Stimulated activated CD8-positive, alpha-beta memory T cell treated with anti-CD3 and anti-CD28 coated beads, Interleukin-7, amount 100 ng/mL, for 4 hours (primary cell): ENCODE measurements around the gene RAI1.

Experiments used
- DNase-seq, 2 donors: peaks; one replicate each; pipeline ENCODE4 v3.0.0-alpha.2; 2020; ENCODE audit warnings: low read depth in 2 of 2

RAI1 gene

DNA sequence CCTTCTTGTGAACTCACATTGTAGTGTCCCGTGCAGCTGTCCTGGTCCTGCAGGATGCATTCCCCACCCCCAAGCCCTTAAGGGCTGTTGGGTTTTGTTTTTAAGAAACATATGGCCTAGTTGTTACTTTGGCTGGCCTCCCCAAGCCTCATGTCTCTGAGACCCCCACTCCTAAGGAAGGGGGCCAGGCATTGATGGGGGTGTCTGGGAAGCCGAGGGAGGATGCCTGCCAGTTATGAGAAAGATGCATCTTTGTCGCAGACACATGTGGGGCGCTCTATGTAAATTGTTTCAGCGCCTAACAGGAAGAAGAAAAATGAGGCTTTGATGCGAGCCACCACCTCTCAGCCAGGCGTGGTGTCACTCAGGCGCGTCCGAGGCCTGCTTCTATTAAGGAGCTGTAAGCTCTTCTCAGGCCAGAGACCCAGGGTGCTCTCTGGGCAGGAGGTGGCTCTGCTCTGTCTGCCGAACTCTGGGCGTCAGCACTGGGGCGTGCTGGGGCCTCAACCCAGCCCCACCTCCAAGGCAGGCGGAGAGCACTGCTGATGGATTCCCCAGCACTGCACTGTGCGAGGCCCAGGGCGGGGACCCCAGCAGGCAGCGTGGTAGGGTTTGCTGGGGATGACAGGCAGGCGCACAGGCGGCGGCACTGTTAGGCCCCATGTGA lies 85.0 kb downstream of the RAI1 start:
- DNase-seq, result no peak

DNA sequence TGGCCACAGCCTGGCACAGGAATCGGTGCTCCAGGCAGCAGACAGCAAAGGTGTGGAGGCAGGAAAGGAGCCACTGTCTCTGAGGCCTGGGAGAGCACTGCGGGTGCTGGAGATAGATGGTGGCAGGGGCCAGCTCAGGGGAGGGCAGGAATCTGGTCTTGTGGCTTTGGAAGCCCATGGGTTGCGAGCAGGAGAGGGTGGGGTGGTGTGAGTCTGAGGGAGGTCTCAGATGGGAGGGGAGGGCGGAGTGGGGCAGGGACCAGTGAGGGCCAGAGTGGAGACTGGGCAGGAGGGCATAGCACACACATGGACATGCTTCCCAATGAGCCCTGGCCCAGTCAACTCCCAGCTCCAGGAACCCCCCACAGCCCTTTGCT lies 85.5 kb downstream of the RAI1 start:
- no peak for DNase-seq

- no peak for DNase-seq
Observed at GRCh38 chr17:17767154-17767869, 86.1 kb downstream of the RAI1 start.

DNA sequence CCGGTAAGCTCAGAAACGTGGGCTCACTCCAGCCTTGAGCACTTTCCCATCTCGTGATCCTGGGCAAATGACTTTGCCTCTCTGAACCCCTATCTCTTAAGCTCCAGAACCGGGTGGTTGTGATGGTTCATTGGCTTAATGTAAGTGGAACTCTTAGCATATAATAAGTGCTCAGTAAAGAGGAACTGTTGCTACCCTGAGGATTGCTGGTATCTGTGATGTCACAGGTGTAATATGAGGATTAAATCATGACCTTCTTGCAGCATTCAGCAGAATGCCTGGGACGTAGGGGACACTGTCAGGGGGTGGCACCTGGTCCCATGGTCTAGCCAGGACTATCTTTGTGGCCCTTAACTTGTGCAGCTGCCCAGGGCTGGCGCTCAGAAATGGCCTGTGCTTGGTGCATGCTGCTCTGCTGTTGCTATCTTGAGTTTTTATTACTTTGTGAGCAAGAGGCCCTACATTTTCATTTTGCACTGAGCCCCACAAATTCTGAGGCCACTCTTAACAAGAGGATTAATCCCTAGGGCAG lies 86.7 kb downstream of the RAI1 start:
- DNase-seq, result no peak

- DNase-seq, result no peak
Observed at GRCh38 chr17:17768424-17769088, 87.3 kb downstream of the RAI1 start.

DNA sequence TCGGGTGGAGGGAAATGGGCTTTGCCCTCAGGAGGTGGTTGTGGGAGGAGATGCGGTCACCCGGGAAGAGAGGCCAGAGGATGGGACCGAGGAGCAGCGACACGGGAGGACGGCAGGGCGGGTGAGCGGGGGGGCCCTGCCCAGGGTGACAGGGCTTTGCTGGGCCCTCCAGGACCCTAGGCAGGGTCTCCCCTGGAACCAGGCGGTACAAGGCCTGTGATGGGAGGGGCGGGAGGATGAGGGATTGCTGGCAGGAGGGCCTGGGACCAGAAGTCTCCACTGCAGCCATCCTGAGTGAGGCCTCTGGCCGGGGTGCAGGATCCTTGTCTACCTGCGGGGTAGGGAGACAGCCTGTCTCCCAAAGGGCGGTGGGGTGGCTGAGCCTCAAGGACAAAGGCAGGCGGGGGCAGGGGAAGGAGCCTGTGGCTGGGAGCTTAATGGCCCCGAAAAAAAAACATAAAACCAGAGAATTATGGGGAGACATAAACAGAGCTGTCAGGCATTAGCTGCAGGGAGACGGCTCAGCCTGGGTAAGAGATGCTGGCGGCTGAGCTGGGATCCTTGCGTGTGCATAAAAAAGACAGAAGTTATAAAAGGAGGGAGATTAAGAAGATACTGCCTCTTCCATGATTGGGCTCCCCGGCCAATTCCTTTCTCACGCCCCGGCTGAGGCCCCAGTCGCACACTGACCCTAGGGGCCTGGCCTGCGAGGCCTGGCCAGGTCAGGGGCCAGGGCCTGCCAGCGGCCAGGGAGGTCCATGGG lies 88.8 kb downstream of the RAI1 start:
- DNase-seq, result no peak

- no peak for DNase-seq
Observed at GRCh38 chr17:17770632-17771044, 89.4 kb downstream of the RAI1 start.

DNA sequence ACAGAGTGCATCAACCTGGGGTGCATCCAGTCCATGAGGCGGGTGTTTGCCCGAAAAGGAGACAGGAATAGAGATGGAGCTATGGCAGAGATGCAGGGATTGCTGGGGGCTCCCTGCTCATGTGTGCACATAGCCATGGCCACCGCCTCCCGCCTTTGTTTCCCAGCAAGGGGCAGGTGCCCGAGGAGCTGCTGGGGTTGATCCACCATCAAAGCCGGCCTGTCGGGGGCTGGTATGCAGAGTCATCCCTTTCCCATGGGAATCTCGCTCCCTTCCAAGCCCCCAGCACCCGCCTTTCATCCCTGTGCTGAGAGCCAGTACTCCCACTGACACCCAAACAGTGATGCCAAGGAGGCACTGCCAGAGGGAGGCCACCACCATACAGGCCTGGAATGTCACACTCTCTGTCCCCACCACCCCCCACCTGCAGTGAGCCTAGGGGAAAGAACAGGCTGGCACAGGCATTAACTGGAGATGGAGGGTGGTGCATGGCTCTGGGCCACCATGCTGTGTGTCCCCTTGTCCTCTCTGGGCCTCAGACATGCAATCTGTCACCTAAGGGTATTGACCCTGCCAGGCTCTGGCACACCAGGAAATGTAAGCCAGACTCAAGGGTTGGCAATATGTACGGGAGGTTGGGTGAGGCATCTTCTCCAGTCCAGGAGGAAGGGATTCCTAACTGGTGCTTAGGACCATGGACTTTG lies 90.4 kb downstream of the RAI1 start:
- DNase-seq, result no peak

GRCh38 chr17:17772231-17772630 lies 91.0 kb downstream of the RAI1 start:
- DNase-seq, result no peak

GRCh38 chr17:17774009-17774881 lies 93.0 kb downstream of the RAI1 start:
- DNase-seq, result no peak

DNA sequence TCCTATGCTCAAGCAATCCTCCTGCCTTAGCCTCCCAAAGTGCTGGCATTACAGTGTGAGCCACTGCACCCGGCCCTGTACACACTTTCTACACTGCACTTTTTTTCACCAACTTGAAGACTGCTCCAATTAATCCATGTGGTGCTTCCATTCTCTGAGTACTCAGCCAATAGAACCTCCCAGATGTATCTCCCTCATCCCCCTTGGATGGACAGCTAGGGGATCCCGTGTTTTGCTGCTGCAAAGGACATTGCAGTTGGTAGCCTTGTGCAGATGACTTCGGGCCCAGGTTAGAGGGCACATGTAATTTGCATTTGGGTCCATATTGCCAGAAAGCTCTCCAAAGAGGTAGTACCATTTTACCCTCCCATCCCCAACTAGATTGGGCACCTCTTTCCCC lies 95.6 kb downstream of the RAI1 start:
- no peak for DNase-seq

DNA sequence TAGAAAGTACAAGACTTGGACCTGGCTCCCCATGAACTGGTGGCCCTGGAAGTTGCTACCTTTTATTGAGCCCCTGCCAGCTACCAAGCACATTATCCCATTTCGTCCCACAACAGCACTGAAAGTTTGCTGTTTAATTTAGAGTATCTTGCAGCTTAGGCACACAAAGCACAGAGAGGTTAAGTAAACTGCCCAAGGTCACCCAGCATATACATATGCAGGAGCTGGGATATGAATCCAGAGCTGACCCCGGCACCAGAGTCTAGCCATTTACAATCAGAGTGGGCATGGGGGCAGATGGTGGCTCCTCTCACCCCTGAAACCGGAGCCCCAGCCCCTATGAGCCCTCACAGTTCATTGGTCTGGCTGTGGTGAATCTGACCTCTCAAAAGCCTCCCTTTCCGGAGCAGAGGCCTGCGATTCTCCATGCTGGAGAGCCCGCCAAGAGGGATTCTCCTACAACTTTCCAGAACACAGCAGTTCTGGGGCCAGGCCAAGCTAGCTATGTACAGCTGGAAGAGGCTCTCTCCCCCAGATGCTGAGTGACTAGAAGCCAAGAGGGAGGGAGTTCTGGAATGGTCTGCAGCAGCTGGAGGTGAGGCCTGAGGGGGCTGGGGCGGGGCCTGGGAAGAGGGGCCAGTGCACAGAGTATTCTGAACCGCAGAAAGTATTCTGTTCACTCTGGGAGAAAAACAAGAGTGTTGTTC lies 97.2 kb downstream of the RAI1 start:
- no peak for DNase-seq

- DNase-seq, result no peak
Observed at GRCh38 chr17:17779015-17779611, 97.9 kb downstream of the RAI1 start.

DNA sequence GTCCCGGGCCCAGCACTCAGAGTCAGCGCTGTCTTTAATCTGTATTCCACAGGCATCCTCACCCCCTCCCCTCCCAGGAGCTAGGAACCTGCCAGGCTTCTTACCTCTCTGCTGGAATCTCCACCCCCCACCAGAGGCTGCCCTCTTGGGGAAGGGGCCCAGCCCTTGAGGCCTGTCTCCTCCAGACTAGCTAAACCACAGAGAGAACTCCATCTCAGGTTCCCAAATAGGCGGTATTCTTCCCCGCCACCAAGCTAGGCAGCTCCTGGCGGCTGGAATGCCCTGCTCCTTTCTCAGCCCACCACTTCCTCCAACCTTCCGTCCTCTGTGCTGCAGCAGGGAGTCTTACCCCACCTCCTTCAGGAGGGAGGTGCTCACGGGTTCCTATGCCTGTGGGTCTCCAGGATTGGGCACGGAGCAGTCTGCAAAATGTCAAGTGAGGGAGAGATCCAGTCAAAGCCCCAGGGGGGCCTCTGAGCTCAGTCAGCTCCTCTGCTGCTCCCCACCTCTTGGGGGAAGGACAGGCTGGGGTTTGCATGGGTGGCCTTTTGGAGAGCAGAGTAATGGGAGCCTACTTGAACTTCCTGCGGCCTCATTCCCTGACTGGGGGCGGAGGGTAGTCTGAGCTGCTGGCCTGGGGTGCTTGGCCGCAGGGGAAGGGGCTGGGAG lies 99.8 kb downstream of the RAI1 start:
- DNase-seq, result no peak

GRCh38 chr17:17781591-17782496 lies 100.6 kb downstream of the RAI1 start:
- DNase-seq, result no peak

DNA sequence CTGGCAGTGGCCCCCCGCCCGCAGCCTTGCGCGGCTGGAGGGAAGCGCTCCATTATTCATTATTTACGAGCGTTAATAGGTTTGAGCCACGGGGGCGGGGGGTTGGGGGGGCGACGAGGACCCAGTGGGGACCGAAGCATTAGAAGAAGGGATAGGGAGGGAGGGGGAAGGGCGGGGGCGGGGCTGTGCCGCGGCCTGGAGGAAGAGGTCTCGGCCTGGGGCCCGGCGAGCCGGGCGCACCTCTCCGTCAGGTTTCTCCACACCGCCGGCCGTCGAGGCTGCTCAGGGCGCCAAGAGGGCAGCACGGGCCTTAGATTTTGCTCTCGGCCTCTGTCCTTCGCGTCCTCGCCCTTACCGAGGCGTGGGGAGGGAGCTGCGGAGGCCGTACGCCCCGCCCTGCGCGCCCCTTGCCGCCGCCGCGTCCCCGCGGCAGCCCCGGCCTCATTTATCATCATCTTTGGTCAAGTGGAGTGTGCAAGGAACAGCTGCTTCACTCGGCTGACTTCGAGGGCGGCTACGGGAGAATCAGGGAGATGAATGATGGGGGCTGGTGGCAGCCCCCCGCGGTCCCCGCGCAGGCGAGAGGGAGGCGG lies 101.4 kb downstream of the RAI1 start:
- no peak for DNase-seq

DNA sequence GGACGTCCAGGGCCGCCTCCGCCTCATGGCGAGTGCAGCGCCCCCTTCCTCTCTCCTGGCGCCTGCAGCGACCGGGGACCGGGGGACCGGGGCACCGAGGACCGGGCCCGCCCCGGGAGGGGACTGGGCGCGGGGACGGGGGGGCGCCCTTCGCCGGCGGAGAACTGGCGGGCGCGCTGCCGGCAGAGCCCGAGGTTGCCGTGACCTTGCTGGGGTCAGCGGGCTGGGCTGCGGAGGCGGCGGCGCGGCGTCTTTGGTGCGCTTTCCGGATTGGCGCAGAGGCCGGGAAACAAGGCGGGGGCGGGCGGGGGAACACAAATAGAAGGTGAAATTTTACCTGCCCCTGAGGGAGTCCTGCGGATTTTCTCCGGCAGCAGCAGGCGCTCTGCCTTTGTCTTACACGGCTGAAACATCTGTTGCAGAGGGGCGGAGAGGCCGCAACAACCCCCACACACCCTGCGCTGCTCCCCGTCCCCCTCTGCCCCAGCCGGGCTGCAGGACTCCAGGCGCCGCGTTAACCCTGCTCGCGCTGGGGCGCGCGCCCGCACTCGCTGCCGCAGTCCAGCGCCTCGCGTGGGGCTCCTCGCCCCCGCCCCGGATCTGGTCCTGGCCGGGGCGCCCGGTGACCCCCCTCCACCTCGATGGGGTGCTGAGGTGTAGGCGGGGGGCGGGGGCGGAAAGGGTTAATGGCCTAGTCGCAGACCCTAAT lies 102.0 kb downstream of the RAI1 start:
- peak; percentile 18 to 56 for DNase-seq
